Measurements from ENCODE around the gene RIBC2. TPM values are rescaled to one million over a fixed set of nuclear protein-coding genes. Genes with fewer than 3 reads are reported as not detected.

Gene RIBC2
- total RNA-seq, 1 experiment from 2014 or later: 0.86 TPM

DNA sequence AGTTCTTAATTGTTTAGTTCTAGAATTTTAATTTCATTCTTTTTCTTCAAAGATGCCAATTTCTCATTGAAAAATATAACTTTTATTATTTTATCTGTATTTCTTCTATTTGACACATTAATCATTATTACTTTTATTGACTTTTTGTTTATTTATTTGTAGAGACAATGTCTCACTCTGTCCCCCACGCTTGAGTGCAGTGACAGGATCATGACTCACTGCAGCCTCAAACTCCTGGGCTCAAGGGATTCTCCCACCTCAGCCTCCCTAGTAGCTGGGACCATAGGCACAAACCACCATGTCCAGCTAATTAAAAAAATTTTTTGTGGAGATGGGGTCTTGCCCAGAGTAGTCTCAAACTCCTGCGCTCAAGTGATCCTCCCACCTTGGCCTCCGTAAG lies 58.9 kb downstream of the RIBC2 start:
- DNase-seq (ENCODE audit: low read depth): no peak

DNA sequence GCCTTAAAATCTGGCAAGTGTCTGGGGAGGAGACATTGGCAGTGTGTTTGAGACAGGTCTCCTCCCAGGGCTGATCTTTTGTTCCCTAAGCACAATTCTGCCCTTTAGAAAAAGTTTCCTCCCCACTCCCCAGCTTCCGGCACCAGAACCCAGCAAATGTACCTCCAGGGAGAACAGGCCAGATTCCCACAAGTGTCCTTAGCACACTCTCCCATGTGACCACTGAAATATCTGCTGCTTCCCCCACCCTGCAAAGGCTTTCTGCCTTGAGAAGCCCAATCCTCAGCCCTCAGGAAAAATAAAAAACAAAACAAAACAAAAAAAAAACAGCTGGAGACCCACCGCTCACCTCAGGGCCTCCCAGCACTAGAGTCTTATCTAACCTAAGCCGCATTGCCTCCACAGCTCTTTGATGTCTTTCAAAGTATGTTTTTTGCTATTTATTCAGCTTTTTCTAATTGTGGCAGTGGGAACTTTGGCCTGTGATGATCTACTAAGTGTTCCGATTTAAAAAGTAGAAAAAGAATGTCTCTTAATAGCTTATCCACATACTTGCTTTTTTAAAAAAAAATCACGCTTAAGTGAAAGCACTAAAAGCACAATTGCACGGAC lies 60.2 kb downstream of the RIBC2 start:
- no peak for DNase-seq (ENCODE audit: low read depth)

DNA sequence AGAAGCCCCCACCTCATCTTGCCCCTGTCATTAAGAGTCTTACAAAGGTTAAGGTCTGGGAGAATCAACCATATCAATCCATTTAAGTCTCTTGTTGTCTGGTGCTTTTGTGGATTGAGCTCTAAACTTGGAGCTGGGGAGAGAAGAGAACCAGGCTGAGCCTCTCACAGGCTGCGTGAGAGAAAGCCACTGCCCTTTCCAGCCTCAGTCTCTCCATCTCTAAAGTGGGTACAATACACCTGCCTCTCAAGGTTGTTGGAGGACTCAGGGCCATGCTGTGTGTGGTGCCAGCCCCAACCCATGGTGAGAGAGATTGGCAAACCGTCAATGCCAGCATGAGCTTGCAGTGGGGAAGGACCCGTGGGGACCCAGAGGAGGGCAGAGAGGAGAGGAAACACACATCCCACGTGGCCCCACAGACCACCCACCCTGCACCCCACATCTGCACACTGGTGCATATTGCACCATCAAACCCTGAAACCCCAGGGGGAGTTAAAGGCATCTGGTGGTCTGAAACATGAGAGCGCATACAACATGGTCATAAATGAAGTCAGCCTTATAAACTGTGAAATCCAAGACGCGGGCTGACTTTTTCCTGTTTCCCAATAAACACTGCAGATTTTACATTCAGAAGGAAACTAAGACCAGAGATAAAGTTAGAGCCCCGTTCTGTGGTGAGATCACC lies 61.7 kb downstream of the RIBC2 start:
- DNase-seq (ENCODE audit: low read depth): no peak

DNA sequence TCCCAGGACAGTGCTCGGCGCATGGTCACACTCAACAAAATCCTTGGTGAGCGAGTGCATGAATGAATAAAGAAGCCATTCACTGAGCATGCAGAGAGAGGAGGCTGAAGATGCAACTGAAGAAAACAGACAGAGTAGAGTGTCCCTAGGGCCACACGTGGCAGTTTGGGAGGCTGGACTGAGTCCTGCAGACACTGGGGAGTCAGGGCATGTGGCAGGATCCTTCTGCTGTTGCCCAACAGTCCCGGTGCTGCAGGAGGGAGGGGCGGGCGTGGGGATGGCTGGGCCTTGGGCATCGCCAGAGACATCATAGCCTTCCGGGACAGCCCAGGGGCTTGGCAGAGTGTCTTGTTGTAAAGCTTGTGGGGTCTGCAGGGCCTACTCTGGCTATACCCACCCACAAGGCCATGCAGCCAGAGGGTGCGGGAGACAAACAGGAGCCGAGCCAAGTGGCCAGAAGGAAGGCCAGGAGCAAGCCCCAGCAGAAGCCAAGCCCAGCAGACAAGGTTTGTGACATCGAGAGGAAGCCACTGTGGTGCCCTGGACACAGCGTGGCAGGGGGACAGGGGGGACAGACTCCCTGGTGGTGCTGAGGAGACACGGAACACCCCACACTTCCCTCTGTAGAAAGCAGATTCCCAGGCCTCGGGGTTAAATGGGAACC lies 62.5 kb downstream of the RIBC2 start:
- no peak for DNase-seq (ENCODE audit: low read depth)

DNA sequence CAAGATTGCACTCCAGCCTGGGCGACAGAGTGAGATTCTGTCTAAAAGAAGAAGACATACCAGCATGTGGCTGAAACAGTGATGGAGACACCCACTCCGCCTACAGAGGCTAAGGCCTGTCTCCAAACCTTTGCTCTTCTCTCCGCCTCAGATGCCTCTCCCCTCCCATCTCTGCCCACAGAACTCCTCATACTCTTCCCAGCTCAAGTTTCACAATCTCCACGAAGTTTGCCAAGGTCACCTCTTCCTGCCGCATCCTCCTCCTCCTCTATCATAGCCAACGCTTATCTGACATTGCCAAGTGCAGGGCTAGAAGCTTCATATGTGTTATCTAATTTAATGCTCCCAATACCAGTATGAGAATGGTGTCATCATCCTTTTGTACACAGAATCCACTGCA lies 63.3 kb downstream of the RIBC2 start:
- no peak for DNase-seq (ENCODE audit: low read depth)

DNA sequence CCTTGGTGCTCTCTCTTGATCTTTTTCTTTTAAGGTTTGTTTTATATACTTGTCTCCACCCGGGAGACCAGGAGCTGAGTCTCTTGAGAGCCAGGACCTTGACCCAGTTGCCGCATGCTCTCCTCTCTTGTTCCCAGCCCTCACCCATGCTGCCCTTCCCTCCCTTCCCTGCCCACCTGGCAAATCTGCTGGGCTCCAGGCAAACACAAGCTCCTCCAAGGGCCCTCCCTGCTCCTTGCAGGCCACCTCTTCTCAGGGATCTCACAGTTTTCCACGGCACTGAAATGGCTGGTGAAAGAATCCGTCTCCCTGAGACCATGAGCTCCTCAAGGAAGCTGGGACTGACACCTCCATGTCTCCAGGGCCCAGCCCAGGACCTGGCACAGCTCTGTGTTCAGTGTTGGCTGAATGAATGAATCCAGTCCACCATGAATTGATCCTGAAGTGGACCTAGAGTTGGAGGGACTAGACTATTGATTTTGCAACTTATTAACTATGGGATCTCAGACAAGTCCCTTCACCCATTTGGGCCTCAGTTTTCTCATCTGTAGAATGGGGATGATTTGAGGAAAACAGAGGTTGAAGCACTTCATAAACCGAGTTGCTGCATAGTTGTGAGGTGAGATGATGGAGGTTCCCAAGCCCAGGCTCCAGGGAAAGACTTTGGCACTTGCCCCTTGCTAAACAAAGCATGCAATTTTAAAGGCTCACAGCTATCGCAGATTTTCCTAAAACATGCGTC lies 64.0 kb downstream of the RIBC2 start:
- DNase-seq (ENCODE audit: low read depth): no peak

DNA sequence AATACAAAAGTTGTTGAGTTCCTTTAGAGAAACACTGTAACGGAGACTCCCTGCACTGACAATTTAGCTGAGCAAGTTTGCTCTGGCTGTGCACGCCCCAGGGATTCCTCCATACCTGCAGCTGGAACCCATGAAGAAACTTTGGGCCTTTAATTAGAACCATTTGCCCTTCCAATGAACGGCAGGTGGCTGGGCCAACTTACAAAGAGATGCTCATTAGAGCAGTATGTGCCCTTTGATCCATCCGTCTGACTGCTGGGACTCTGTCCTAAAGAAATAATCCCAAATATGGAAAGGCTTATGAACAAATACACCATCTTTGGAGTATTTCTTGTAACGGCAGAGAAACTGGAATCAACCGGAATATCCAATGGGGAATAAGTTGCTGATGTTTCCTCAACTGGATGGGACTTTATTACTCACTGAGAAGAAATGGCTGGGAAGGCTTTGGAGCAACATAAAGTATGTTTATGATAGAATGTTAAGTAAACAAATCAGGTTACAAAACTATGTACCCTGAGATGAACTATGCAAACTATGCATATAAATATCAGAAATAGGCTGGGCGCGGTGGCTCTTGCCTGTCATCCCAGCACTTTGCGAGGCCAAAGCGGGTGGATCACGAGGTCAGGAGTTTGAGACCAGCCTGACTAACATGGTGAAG lies 64.7 kb downstream of the RIBC2 start:
- DNase-seq (ENCODE audit: low read depth): peak; percentile 84

DNA sequence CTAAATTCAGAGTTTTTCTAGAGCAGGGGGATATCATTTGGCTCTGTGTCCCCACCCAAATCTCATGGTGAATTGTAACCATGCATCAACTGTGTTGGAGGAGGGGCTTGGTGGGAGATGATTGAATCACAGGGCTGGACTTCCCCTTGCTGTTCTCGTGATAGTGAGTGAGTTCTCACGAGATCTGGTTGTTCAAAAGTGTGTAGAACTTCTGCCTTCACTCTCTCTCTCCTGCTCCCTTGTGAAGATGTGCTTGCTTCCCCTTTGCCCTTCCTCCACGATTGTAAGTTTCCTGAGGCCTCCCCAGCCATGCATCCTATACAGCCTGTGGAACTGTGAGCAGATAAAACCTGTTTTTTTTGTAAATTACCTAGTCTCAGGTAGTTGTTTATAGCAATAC lies 67.2 kb downstream of the RIBC2 start:
- no peak for DNase-seq (ENCODE audit: low read depth)

DNA sequence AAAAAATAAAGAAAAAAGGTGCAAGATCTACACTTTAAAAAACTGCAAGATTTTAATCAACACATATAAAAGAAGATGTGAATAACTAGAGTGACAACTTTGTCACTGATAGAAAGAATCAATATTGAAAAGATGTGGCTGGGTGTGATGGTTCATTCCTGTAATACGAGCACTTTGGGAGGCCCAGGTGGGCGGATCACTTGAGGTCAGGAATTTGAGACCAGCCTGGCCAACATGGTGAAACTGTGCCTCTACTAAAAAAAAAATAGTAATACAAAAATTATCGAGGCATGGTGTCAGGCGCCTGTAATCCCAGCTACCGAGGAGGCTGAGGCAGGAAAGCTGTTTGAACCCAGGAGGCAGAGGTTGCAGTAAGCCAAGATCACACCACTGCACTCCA lies 68.2 kb downstream of the RIBC2 start:
- DNase-seq (ENCODE audit: low read depth): no peak

Other genes with a start within 250 kb of the RIBC2 start
- gene NUP50, start 249.8 kb upstream of the RIBC2 start, total RNA-seq (2014; rRNA removed): 71.4 and 81.2 TPM in 2 replicates
- gene KIAA0930, start 172.8 kb upstream of the RIBC2 start, total RNA-seq (2014; rRNA removed): 27.3 and 31.7 TPM in 2 replicates
- gene UPK3A, start 128.7 kb upstream of the RIBC2 start, total RNA-seq (2014; rRNA removed): not detected in 2 replicates
- gene FAM118A, start 103.8 kb upstream of the RIBC2 start, total RNA-seq (2014; rRNA removed): 9.1 and 9.6 TPM in 2 replicates
- not detected in 2 replicates for gene SMC1B, start 94 bp upstream of the RIBC2 start, total RNA-seq (2014; rRNA removed)
- 34.4 and 37.6 TPM in 2 replicates for gene FBLN1, start 89.2 kb downstream of the RIBC2 start, total RNA-seq (2014; rRNA removed)